ENCODE results near the gene PTPN21. TPM values are rescaled to one million over a fixed set of nuclear protein-coding genes. Genes with fewer than 3 reads are reported as not detected.
A peak's percentile ranks its signal among the peaks of the same experiment; 100 is the strongest.

The PTPN21 gene
- total RNA-seq, 1 donor from 2014 or later: 30.1 TPM

DNA sequence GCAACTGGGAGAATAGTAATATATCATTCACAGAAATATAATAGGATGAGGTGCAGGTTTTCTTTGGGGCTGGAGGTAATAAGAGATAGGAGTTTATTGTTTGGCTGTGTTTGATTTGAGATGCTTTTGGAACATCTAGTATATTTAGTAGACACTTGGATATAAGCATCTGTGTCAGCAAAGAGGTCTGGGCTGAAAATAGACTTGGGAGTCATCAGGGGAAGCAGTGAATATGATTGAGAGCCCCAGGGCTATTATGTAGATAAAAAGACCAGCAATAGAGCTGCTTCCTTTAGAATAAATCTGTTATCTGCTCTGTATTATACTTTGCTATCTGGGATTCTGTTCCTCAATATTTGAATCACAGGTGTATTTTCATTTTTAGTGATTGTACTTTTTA, 132.8 kb downstream of the PTPN21 start:
- H3K79me2 ChIP-seq (ENCODE audit: insufficient read depth, low read length): no peaks in the 10 kb centered on the region
- no peaks in the 10 kb centered on the region for H3K36me3 ChIP-seq (ENCODE audit: insufficient read depth, low read length)
- no peak overlapping the region for H3K4me2 ChIP-seq (ENCODE audit: low read length)
- no peak for DNase-seq (ENCODE audit: low read depth)
- H3K36me3 Mint-ChIP-seq (ENCODE audit: low read depth, unreplicated experiment): peaks cover 10% of the 10 kb centered on the region
- H3K9ac ChIP-seq (ENCODE audit: low read length): no peak overlapping the region
- no peak overlapping the region for H3K27ac Mint-ChIP-seq (ENCODE audit: unreplicated experiment)
- peaks cover 6% of the 10 kb centered on the region for H3K9me3 Mint-ChIP-seq (ENCODE audit: unreplicated experiment)
- no peak overlapping the region for H3K4me3 Mint-ChIP-seq (ENCODE audit: unreplicated experiment)
- H3K27me3 ChIP-seq (ENCODE audit: insufficient read depth, low read length): no peaks in the 10 kb centered on the region
- H3K4me3 ChIP-seq (ENCODE audit: insufficient read depth, low read depth, low read length): no peak overlapping the region
- H3K4me1 Mint-ChIP-seq (ENCODE audit: low read depth, unreplicated experiment): peaks cover 3% of the 10 kb centered on the region
- peaks cover 2% of the 10 kb centered on the region for H3K4me1 ChIP-seq (ENCODE audit: insufficient read depth, low read length)
- no peak for TF ChIP-seq EZH2 (IDR thresholded peaks at IDR 0.05; ENCODE audit: insufficient read depth, low read length)
- TF ChIP-seq, protein P1, sequence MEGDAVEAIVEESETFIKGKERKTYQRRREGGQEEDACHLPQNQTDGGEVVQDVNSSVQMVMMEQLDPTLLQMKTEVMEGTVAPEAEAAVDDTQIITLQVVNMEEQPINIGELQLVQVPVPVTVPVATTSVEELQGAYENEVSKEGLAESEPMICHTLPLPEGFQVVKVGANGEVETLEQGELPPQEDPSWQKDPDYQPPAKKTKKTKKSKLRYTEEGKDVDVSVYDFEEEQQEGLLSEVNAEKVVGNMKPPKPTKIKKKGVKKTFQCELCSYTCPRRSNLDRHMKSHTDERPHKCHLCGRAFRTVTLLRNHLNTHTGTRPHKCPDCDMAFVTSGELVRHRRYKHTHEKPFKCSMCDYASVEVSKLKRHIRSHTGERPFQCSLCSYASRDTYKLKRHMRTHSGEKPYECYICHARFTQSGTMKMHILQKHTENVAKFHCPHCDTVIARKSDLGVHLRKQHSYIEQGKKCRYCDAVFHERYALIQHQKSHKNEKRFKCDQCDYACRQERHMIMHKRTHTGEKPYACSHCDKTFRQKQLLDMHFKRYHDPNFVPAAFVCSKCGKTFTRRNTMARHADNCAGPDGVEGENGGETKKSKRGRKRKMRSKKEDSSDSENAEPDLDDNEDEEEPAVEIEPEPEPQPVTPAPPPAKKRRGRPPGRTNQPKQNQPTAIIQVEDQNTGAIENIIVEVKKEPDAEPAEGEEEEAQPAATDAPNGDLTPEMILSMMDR (IDR thresholded peaks at IDR 0.05; ENCODE audit: insufficient read depth, low read depth, low read length): no peak
- H4K20me1 ChIP-seq (ENCODE audit: insufficient read depth, low read length): no peaks in the 10 kb centered on the region
- no peak for FAIRE-seq
- H3K27me3 Mint-ChIP-seq (ENCODE audit: low read depth, unreplicated experiment): no peaks in the 10 kb centered on the region
- no peak overlapping the region for H3K27ac ChIP-seq (ENCODE audit: low read depth, low read length)
- no peak overlapping the region for H2AFZ ChIP-seq (ENCODE audit: low read depth, low read length)
- no peaks in the 10 kb centered on the region for H3K9me3 ChIP-seq (ENCODE audit: insufficient read depth, low read depth, low read length)

DNA sequence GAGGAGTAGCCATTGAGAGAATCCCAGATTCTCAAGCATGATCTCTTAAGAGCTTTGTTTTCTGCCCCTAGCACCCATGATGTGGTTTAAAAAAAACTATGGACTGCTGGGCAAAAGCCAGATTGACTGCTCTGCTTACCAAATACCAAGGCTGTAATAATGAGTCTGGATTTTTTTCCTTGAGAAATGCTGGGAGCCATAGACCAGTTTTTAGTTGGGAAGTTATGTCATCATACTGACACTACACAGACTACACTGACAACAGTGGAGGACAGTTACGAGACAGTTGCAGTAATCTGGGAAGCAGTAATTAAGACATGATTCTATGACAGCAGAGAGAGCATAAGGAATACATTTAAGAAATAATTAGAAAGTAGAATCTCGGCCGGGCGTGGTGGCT, 133.5 kb downstream of the PTPN21 start:
- Histone ChIP-seq H3K79me2 (ENCODE audit: insufficient read depth, low read length) (no peaks in the 10 kb centered on the region), H3K4me1 (ENCODE audit: insufficient read depth, low read length) (no peaks in the 10 kb centered on the region), H3K9ac (ENCODE audit: low read length) (no peak overlapping the region), H4K20me1 (ENCODE audit: insufficient read depth, low read length) (no peaks in the 10 kb centered on the region), H2AFZ (ENCODE audit: low read depth, low read length) (no peak overlapping the region), H3K27me3 (ENCODE audit: insufficient read depth, low read length) (no peaks in the 10 kb centered on the region), H3K36me3 (ENCODE audit: insufficient read depth, low read length) (no peaks in the 10 kb centered on the region), H3K4me3 (ENCODE audit: insufficient read depth, low read depth, low read length) (no peak overlapping the region), H3K9me3 (ENCODE audit: insufficient read depth, low read depth, low read length) (no peaks in the 10 kb centered on the region), H3K27ac (ENCODE audit: low read depth, low read length) (no peak overlapping the region), H3K4me2 (ENCODE audit: low read length) (no peak overlapping the region)
- no peak overlapping the region for H3K27ac Mint-ChIP-seq (ENCODE audit: unreplicated experiment)
- H3K36me3 Mint-ChIP-seq (ENCODE audit: low read depth, unreplicated experiment): peaks cover 12% of the 10 kb centered on the region
- H3K4me3 Mint-ChIP-seq (ENCODE audit: unreplicated experiment): no peak overlapping the region
- peak; percentile 24 for DNase-seq (ENCODE audit: low read depth)
- FAIRE-seq: no peak
- peaks cover 6% of the 10 kb centered on the region for H3K9me3 Mint-ChIP-seq (ENCODE audit: unreplicated experiment)
- TF ChIP-seq, protein P1 (IDR thresholded peaks at IDR 0.05; ENCODE audit: insufficient read depth, low read depth, low read length): no peak
- no peak for TF ChIP-seq EZH2 (IDR thresholded peaks at IDR 0.05; ENCODE audit: insufficient read depth, low read length)
- no peaks in the 10 kb centered on the region for H3K27me3 Mint-ChIP-seq (ENCODE audit: low read depth, unreplicated experiment)
- H3K4me1 Mint-ChIP-seq (ENCODE audit: low read depth, unreplicated experiment): peaks cover 3% of the 10 kb centered on the region

DNA sequence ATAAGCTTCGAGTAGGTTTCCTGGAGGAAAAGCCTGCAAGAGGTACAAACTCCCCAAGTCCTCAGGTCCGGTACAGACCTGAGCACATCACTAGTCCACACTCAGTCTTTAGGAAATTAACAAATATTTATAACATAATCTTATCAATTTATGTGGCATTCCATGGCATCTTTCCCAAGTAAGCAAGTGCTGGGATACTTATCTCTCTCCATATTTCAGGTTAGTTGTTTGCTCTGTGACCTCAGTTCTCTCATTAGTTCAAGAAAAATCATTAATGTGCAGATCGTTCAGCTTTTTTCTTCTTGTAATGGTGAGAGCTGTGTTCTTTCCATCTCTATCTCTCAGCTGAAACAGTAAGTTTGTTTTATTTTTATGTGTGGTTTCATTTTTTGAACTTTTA, 134.6 kb downstream of the PTPN21 start:
- H3K27ac ChIP-seq (ENCODE audit: low read depth, low read length): no peak overlapping the region
- DNase-seq (ENCODE audit: low read depth) (no peak), FAIRE-seq (no peak)
- Mint-ChIP-seq H3K4me3 (ENCODE audit: unreplicated experiment) (no peak overlapping the region), H3K27me3 (ENCODE audit: low read depth, unreplicated experiment) (no peaks in the 10 kb centered on the region), H3K36me3 (ENCODE audit: low read depth, unreplicated experiment) (peaks cover 18% of the 10 kb centered on the region), H3K27ac (ENCODE audit: unreplicated experiment) (no peak overlapping the region), H3K9me3 (ENCODE audit: unreplicated experiment) (peaks cover 10% of the 10 kb centered on the region), H3K4me1 (ENCODE audit: low read depth, unreplicated experiment) (peaks cover 3% of the 10 kb centered on the region)
- no peaks in the 10 kb centered on the region for H3K9me3 ChIP-seq (ENCODE audit: insufficient read depth, low read depth, low read length)
- H3K27me3 ChIP-seq (ENCODE audit: insufficient read depth, low read length): no peaks in the 10 kb centered on the region
- H3K79me2 ChIP-seq (ENCODE audit: insufficient read depth, low read length): no peaks in the 10 kb centered on the region
- H3K4me1 ChIP-seq (ENCODE audit: insufficient read depth, low read length): no peaks in the 10 kb centered on the region
- no peak overlapping the region for H3K9ac ChIP-seq (ENCODE audit: low read length)
- no peaks in the 10 kb centered on the region for H4K20me1 ChIP-seq (ENCODE audit: insufficient read depth, low read length)
- no peak overlapping the region for H3K4me3 ChIP-seq (ENCODE audit: insufficient read depth, low read depth, low read length)
- no peak overlapping the region for H2AFZ ChIP-seq (ENCODE audit: low read depth, low read length)
- H3K36me3 ChIP-seq (ENCODE audit: insufficient read depth, low read length): no peaks in the 10 kb centered on the region
- no peak overlapping the region for H3K4me2 ChIP-seq (ENCODE audit: low read length)
- TF ChIP-seq, protein P1 (IDR thresholded peaks at IDR 0.05; ENCODE audit: insufficient read depth, low read depth, low read length): no peak
- no peak for TF ChIP-seq EZH2 (IDR thresholded peaks at IDR 0.05; ENCODE audit: insufficient read depth, low read length)
